ENCODE results near the gene KRTDAP. TPM values are rescaled to one million over a fixed set of nuclear protein-coding genes. Genes with fewer than 3 reads are reported as not detected.
A peak's percentile ranks its signal among the peaks of the same experiment; 100 is the strongest.

Gene KRTDAP, protein sequence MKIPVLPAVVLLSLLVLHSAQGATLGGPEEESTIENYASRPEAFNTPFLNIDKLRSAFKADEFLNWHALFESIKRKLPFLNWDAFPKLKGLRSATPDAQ
- 100 to 1,000 TPM in 1 of 10 donors, 10 to 100 TPM in 1, 1 to 10 TPM in 1, not detected in 7; 1.2 to 195 (median 65.7) TPM for polyA plus RNA-seq (ENCODE audit: insufficient read length in 10 of 10)
- long read RNA-seq, donor 1: 0 reads
- long read RNA-seq, donor 2: 0 reads
- long read RNA-seq, donor 3: 0 reads
- long read RNA-seq, donor 4: 0 reads
- long read RNA-seq, donor 5: 0 reads
- long read RNA-seq, donor 6: 0 reads
- long read RNA-seq, donor 7: 0 reads
- long read RNA-seq, donor 8, transcript KRTDAP-201 (6 exons, 491 nt): major isoform, 32 of 42 reads
- long read RNA-seq, donor 8, transcript KRTDAP-203 (5 exons, 451 nt): minor isoform, 10 of 42 reads
- long read RNA-seq, donor 8, partial matches to known transcripts: 0 of 42 reads
- long read RNA-seq, donor 8, other reads (novel, unspliced or antisense): 0 of 42 reads
- long read RNA-seq, donor 9: 0 reads

DNA sequence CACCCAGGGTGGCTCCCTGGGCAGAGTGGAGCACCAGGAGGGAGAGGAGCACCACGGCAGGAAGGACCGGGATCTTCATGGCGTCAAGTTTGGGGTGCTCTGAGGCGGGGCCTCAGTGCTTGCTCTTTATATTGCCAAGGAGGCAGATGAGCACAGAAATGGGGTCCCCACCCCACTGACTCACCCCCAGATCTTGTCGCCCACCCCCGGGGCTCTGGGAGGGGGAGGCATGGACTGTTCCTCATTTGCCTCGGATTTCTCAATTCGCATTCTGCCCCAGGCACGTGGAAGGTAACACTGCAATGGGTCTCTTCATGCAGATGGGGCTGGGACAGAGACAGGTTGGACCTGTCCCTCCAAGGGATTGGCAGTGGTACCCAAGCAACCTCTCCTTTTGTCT, at the start of gene KRTDAP:
TSS of gene KRTDAP (minus strand) at position 101 of the 400 bp plus-strand sequence. CDS start at position 79, 22 bp downstream.
- no peak for DNase-seq

DNA sequence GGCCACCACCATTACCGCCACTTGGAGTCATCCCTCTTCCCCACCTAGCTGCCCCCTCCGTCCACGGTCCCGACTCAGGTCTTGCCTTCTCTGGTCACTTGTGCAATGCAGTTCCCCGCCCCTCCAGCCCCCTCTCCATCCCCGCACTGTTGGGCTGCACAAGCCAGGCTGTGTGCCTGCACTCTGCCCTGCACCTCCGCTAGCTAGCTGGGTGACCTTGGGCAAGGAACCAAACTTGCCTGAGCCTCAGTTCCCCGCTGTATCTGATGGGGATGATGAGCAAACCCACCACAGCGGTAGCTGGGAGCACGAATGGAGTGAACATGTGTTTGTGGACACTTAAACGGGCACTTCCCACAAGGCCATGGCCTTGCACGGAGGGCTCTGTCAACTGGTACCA, 49.6 kb upstream of the KRTDAP start:
- no peak for DNase-seq

DNA sequence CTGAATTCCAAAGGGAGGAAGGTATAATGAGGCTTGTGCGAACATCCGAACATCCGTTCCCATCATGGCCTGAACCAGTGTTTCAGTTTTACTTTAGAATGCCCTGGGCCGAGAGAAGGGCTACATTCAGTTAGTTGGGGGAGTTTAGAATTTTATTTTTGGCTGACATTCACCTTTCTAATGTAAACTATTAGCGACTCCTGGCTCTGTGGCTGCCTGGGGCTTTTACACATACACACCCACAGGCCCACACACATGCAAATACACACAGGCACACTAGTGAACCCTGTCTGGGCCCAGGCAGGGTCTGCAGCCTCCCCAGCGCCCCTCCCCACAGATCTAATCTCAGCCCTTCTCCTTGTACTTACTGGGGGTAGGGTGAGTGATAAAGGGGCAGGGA, 49.0 kb upstream of the KRTDAP start:
- DNase-seq: no peak

DNA sequence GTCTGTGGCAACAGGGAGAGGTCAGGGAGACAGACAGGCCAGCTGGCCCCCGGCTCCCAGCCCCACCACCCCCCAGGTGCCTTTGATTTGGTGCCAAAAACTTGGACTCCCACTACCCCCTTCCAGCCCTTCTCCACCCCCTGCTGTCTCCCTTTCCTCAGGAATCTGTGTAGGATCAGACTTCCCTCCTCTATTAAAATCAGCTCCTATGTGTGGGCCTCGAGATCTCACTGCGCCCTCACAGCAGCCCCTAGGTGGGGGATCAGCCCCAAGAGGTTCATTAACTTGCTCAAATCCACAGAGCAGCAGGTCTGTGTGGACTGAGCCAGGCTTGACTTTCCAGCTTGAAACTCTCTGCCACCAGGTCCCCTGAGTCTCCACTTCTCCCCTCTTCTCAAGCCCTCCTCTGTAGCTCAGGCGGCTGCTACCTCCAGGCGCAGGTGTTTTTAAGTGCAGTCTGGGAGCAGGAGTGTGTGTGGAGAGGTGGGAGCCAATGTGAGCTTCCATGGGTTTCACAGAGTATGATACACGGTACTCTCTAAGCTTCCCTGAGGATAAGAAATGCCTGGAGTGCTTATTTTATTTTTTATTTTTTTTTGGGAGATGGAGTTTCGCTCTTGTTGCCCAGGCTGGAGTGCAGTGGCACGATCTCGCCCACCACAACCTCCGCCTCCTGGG, 44.7 kb upstream of the KRTDAP start:
- no peak for DNase-seq

DNA sequence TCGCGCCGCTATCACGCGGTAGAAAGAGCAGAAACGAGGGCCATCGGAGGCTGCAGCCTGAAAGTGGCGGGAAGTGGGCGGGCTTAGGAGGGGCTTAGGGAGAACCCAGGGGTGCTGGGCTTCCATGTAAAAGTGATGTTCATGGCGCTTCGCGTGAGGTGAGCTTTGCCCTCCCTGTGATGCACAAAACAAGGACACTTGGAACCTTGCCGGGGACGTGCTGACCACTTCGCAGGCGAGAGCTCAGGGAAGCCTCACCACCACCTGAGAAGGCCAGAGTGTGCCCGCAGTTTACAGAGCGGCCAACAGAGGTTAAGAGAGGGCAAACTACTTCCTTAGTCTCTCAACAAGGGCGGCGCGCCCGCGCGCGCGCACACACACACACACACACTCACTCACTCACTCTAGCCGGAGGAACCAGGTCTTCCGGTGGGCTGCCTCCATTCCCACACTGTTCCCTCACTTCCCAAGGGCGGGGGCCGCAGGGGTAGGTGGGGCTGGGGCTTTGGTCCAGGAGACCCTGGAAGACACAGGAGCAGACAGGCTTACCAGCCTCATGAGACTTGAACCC, 43.6 kb upstream of the KRTDAP start:
- no peak for DNase-seq

DNA sequence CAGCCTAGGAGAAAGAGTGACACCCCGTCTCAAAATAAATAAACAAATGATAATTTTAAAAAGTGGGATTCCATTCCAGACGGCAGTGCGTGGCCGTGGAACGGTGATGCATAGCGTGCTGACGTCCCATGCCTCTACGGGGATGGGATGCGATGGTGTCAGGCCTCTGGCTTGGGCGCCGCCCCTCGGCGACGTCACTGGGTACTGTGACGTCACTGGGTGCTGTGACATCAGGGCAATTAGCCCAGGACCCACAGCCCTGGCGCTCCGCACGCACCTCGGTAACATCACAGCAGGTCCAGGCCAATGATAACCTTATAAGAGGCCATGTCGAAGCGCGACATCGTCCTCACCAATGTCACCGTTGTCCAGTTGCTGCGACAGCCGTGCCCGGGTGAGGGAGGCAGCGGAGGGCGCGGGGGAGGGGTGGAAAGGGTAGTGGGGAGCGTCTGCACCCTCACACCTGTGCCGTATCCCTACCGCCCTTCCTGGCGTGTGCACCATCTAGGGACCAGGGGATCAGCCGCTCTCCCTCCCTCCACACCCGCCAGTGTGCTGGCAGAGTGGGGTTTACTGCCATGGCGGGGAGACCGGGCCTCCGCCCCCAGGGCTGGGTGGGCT, 43.0 kb upstream of the KRTDAP start, which contains the start of gene GAPDHS:
TSS of gene GAPDHS (plus strand) at position 256 of the 621 bp plus-strand sequence. CDS start at position 328, 72 bp downstream.
- DNase-seq: no peak

DNA sequence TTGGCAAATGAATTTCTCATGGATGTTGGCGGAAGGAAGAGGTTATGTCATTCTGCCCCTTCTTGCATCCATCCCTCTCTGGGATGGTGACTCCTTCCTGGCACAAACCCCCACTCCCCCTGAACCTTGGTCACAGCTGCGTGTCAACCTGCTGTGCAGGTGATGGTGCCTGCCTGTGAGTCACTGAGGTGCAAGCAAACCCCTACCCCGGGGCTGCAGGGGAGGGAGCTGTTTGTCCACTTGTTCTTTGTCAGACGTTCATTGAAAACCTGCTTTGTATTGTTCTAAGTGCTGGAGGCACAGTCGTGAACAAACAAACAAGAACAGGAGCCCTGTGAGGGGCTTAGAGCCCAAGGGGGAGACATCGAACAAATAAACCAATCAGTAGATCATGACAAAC, 41.0 kb upstream of the KRTDAP start:
- DNase-seq: no peak

DNA sequence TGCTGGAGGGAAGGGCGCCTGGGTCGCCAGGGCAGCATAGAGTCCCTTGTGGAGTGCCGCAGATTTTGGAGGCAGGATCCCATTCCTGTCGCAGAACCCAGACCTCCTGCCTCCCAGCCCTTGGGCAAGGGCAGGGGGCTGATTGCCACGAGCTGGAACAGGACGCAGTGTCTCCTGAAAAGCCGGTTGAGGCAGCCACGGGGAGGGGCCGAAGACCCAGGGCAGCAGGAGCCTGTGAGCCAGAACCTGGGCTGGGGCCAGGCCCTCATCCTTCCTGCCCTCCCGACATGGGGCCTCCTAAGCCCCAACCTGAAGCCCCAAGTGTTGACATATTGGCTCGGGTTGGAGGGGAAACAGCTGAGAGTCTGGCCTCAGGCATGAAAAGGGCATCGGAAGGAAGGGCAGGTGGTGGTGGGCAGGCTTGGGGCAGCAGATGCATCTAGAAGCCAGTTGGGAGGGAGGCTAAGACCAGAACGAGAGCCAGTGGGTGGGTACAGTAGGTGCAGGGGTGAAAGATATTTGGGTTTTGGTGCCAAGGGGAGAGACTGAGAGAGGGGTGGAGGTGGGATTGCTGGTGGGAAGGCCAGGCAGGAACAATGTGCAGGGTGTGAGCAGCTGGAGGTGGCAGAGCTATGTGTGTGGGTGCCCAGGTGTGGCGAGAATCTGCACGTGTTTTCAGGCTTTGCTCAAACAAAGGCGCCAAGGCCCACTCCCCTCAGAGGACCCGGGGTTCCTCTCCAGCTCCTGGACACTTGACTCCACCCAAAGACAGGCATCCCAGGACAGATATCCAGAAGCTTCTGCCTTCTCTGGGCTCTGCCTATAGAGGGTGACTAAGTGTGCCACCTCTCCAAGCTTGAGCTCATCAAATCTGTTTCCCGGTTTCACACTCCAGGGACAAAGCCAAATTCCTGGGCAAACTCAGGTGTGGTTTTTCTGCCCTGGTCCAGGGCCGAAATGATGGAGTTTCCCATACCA, 39.3 kb upstream of the KRTDAP start:
- DNase-seq: no peak

DNA sequence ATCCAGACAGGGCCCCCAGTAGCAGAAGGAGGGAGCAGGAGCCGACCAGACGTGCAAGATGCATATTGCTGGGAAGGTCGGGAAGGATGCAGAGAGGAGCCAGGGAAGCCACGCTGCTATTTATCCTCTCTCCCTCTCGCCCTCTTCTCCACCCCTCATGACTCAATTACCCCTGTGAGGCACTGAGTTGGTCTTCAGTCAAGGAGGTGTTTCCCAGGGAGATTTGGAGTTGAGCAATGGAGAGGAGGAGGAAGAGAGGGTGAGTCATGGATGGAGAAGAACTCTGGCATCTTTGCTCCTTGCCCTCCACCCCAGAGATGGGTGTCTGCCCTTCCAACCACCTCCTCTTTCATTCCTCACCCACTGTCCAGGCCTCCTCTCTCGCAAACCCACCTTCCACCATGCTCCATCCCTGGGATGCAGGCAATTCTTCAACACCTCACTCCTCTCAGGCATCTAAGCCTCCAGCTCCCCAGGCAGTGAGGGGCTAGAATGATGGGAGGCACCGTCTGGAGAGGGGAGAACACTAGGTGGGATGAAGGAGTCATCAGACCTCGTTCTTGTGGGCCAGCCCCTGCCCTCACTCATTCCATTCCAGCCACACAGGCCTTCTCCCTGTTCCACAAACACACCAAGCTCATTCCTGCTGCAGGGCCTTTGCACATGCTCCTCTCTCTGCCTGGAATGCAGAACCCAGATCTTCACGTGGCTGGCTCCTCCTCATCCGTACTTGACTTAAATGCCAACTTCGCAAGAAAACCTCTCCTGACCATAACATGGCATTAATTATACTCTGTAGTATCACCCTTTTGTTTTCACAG, 38.2 kb upstream of the KRTDAP start, which contains the start of gene SBSN:
TSS of gene SBSN (minus strand) at position 94 of the 821 bp plus-strand sequence. CDS start at position 64, 30 bp downstream.
- DNase-seq: peak in 1 of 3 donors; percentile 36

DNA sequence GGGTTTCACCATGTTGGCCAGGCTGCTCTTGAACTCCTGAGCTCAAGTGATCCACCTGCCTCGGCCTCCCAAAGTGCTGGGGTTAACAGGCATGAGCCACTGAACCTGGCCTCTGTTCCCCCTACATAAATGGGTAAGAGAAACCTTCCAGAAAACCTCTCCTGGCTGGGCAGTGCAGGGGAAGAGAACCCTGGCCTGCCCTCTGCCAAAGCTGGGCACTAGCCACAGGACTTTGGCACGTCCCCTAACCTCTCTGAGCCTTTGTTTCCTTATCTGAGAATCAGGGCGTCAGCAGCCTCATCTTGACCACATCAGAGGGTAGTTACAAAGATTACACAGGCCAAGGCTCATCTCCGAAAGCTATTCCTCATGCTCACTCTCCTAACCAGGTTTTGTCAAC, 35.6 kb upstream of the KRTDAP start:
- DNase-seq: no peak

DNA sequence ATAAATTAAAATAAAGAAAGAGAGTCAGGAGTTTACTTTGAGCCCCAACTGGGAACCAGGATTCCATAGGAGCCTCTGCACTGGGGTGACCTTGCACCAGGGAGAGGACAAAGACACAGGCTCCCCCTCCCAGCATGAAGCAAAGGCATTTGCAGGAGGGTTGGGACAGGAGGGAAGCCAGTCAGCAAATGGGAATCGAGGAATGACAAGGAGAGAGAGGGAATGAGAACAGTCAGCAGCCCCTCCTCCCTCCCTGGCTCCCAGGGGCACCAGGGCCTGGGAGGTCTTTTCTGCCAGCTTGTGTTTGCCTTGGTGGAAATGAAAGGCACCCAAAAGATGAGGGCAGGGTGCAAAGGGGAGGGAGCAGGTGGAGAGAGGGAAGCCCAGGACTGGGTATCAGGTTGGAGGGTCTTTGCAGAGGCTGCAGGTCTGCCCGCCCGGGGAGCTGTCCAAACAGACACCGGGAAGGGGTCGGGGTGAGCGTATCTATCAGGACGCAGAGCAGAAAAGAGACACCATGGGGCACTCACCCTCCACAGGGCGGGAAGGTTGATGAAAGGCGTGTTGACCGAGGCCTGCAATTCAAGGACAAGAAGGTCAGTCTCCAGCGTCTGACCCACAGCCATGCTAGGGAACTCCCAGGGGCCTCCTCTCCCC, 34.0 kb upstream of the KRTDAP start:
- no peak for DNase-seq

DNA sequence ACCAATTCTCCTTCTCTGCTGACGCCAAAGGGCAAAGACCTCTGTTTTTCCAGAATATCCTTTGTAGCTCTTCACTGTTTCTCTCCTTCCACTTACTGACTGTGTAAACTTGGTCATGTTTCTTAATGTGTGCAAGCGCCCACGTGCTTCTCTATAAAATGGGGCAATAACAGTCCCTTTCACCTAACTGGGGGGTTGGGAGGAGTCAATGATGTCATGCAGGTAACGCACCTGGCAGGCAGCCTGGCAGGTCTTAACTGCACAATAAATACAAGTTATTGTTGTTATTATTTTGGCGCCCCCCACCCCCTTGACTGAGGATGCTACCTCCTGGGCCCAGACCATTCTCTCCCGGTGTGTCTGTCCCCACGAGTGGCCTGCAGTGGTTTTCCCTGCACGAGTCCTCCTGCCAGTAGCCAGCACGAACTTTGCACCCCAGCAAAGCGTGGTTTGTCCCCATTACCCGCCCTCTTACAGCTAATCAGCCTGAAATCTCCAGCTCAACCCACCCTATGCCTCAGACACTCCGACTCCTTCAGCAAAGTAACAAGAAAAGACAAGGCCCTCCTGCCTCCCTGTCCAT, 32.6 kb upstream of the KRTDAP start:
- DNase-seq: no peak

DNA sequence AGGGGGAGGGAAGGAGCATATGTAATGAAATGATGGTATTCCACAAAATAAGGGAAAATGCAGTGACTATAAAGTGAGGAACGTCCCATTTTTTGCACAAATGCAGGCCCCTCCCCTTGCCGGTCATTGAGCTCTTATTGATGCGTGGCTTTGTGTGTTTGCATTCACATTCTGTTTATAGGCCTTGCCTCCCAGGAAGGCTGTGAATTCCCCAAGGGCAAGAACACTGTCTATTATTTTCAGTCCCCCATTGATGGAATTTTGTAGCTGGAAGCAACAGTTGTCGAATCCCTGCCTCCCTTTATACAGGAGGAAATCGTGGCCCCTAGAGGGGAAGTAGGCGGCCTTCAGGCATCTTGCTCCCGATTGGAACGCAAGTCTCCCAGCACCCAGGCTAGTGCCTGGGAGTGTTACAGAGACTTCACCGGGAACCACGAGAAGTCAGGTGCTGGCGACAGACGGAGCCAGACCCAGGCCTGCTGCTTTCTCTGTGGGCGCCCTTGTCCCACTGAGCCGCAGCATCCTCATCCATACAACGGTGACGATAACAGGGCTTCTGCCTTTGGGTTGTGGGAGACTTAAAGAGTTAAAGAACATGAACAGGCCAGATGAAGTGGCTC, 31.0 kb upstream of the KRTDAP start:
- DNase-seq: no peak

DNA sequence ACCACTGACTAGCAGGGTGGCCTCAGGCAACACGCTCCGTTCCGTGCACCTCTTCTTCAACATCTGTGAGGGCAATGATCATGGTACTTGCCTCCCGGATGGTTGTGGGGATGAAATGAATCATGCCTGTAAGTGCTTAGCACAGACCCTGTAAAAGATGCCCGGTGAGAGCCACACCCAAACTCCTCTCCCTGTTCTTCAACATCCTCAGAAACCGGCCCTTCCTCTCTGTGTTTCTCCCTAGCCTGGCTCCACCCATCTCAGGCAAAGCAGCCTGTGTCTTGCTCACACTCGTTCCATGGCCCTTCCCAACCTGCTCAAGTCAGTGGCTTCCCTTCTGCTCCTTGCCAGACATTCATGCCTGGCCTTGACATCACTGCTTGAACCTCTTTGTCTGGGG, 29.0 kb upstream of the KRTDAP start:
- DNase-seq: no peak

DNA sequence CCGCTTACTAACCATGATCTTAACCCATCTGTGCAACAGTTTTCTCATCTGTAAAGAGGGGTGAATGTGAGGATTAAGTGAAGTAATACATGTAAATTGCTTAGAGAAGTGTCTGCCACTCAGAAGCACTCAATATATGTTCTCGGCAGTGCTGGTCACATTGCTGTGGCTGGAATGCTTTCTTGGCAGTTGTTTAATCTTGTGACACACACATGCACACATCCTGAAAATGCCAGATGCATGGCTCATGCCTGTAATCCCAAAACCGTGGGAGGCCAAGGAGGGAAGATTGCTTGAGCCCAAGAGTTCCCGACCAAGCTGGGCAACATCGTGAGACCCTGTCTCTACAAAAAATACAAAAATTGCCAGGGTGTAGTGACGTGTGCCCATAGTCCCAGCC, 28.0 kb upstream of the KRTDAP start:
- DNase-seq: peak in 1 of 3 donors; percentile 92

DNA sequence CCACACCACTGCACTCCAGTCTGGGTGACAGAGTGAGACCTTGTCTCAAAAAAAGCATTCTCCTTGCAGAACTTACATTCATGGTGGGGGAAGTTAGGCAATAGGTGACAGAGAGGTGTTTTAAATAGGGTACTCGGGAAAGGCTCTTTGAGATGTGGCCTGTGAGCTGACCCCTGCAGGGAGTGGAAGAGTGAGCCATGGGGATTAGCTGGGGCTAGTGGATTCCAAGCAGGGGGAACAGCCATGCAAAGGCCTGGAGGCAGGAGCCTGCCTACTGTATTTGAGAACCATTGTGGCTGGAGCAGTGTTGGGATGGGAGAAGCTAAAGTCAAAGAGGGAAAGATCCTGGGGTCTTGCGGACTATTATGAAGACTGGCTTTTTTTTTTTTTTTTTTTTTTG, 27.1 kb upstream of the KRTDAP start:
- DNase-seq: no peak

DNA sequence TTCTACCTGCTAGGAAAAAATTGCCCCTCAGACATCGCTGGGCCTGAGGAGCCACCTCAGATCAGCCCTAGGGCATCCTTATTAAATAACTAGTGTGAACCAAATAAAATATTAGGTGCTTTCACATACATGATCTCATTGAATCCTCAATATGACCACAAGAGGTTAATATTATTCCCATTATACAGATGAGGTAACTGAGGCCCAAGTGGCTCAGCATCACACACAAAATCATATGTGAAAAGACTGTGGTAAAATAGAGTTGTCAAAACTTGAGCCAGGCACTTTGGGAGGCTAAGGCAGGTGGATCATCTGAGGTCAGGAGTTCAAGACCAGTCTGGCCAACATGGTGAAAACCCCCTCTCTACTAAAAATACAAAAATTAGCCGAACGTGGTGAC, 26.0 kb upstream of the KRTDAP start:
- no peak for DNase-seq

DNA sequence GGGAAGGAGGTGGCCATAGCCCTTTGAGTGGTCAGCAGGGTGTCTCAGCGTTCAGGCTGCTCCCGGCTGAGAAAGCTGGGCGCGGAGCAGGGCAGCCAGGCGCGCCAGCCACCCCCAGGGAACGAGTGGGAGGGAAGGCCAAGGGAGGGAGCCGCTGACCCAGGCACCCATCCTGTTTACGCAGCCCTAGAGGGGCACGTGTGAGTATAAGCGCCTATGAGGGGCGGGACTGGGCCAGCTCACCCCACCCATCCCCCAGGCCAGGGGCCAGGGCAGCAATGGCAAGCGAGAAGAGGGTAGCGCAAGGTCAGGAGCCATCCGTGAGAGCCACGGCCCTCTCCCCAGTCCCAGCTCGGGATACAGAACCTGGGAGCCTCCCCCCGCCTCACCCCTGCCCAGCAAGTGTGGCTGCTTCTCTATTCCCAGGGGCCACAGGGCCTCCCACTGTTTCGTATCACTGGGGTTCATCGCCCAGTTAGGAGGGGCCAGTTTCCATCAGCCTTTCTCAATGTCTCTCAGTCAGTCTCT, 24.1 kb upstream of the KRTDAP start:
- no peak for DNase-seq

All from muscle of back (tissue), 13 donors.